Mucosa of gallbladder (tissue), 1 donor: ENCODE results near the gene GPR61. TPM values are rescaled to one million over a fixed set of nuclear protein-coding genes. Genes with fewer than 3 reads are reported as not detected.

Experiments used
- DNase-seq: peaks from one replicate; pipeline ENCODE4 v3.0.0-alpha.2; 2020; ENCODE audit warnings: low spot score
- total RNA-seq: library from RNA; stranded (reverse); gene quantifications from one replicate; pipeline ENCODE4 v1.2.1, GENCODE V29; 2021
- donor health status: DM: no; HTN: no; CAD: no.

Gene GPR61
- total RNA-seq, 1 donor from 2014 or later: 0.29 TPM

DNA sequence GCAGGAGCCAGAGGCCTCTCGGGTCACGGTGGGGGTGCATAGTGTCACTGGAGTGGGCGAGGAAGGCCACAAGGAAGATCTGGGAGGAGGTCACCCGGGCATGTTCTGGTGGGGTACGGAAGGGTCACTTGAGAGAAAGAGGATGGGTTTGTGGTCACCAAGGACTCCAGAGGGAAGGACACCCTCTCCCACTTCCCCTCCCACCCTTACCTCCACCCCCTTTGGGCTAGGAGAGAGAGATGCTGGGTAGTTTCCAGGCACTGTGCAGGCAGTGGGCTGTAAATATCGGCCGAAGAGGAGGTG, 30.8 kb upstream of the GPR61 start:
- no peak for DNase-seq

DNA sequence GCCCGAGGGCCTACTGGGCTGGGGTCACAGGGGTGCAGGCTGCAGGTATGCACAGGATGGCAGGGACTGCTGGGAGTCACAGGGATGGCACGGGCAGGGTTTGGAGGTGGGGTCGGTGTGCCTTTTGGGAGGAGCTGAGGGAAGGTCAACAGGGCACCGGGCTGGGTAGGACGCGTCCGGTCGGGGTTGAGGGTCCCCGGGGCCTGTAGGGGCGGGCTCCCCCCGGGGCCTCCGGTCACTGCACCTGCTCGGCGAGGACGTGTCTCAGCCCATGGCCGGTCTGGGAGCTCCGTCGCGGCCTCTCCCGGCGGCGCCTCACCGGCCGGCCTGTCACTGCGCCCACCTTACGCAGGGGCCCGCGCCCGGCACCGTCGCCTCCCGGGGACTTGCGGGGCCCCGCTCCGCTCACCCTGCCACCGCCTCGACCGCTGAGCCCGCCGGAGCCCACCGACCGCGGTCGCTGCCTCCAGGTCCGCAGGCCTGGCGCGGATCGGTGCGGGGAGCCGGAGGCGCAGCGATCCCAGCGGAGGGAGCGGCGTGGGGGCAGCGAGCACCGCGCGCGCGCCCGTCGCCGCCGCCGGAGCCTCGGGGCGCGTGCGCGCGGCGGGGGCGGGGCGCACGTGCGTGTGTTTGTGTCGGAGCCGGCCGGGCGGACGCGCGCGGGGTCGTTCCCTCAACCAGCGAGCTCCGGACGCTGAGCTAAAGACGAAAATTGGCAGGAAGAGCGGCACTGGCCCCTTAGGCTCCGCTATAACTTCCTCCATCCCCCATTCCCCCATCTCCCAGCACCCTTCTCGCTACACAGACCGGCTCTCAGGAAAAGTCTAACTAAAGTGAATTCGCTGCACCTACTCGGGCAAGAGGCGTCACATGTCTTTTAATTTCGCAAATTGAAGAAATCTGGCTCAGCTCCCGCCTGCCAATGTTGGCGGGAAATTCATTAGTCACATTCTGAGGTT, 30.2 kb upstream of the GPR61 start, which contains the start of gene AMIGO1:
Gene AMIGO1 (minus strand): TSS at position 552 of the 959 bp plus-strand sequence. CDS start 815 bp downstream, outside the sequence.
- DNase-seq: peak; percentile 46

DNA sequence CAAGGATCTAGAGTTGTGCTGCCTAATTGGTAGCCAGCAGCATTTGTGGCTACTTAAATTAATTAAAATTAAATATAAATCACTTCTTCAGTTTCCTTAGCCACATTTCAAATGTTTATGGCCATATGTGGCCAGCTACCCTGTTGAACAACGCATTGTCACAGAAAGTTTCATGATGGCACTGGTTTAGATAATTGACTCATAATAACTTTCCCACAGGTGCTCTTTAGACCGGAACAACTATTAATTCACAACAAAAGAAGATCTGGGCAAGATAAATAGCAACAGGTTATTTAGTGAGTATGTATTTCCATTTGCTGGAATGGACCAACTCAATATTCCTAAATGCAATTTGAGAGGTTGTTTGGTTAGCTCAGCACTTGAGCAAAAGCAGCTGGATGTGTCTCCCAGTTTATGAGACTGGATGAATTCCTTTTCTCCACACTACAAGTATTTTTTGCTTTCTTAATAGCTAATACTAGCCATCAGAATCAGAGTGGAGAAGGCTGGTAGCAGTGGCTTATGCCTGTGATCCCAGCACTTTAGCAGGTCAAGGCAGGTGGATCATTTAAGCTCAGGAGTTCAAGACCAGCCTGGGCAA, 26.5 kb upstream of the GPR61 start:
- DNase-seq: no peak

DNA sequence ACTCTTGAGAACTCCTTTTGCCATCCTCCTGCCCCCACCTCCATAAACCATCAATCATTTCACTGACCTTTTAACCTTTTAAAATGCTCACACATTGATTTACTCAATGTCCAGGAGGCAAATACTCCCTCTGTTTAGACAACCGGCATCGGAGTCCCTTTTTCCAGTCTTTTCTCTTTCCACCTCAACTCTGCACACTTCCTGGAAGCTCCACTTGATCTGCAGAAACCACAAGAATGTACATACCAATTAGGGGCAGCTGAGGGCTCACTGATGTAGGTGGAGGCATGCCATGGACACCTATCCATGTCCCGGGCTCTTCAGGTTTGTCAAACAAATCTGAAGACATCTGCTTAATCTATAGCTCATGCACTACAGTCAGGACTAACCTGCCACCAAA, 24.8 kb upstream of the GPR61 start:
- DNase-seq: no peak

DNA sequence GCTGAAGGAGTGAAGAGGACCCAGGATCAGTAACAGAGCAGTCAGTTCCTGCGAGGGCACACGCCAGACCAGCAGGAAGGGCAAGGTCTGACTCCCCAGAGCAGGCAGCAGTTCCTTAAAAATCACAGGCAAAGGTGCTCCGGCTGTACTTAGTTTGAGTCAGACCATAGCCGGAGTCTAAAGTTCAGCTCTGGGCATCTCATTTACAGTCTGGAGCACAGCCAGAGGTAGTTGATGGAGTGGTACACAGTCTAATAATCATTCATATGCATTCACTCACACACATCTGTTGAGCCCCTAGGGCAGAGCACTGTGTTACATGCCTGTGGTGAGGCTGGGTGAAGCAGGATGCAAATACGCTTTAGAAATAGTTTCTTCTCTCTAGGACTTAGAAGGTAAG, 22.8 kb upstream of the GPR61 start:
- peak; percentile 62 for DNase-seq

DNA sequence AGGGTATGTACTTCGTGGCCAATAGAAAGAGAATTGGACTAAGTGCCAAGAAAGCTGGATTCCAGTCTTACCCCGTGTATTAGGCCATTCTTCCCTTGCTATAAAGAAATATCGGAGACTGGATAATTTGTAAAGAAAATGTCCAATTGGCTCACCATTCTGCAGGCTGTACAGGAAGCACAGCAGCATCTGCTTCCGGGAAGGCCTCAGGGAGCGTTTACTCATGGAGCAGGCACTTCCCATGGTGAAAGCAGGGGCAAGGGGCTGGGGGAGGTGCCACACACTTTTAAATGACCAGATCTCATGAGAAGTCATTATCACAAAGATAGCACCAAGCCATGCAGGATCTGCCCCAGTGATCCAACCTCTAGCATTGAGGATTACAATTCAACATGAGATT, 22.3 kb upstream of the GPR61 start:
- DNase-seq: no peak

DNA sequence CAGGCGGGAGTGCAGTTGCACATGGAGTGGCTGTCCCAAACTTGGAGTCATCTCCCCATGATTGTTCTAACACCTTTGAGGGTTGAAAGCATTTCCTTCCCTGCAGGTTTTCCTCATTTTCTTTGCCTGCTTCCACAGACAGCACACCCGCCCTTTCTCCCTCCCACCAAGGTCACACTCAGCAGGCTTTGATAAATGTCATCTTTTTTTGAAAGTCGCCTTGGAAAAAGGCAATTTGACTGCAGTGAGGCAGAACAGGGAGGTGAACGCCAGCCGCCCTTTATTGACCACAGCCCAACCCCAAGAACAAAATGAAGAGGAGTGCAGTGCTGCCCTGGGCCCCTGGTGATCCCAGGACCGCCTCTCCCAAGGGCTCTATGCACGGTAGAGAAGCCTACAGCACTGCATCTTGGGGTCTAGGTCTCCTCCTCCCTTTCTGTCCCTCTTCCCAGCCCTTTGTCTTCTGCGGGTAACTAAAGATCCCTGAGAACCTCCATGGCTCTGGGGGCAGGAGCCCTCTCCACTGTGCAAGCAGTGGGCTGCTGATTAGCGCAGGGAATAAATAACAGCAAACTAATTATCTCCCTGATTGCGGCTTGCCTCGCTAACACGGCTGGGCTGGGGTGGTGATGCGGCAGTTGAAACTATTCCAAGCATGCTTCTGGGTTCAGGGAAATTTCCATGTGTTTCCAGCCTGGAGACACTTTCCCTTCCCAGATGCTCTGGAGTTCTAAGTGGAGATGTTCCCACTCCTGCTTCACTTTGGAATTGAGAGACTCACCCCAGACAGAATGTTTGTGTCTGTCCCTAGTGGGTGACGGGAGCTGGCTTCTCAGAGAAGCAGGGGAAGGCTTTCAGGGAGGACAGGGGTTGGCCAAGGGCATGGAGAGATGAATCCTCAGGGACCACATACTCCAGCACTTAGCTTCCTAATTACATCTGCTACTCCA, 18.4 kb upstream of the GPR61 start:
- no peak for DNase-seq

DNA sequence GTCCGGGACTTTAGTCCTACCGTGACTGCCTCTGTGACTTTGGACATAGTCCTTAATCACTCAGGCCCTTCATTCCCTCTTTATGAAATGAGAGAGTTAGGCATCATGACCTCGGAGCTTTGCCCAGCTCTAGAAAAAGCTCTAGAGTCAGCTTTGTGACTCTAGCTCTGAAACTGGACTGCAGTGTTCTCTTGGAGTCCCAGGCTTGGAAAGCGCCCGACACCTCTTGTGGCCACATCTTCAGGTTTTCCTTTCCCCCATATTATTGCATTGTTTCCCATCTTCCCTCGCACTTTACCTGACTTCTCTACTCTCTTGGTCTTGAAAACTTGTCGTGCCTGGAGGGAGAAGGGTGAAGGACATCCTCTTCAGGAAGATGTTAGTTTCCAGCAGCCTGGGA, 17.6 kb upstream of the GPR61 start:
- DNase-seq: no peak

DNA sequence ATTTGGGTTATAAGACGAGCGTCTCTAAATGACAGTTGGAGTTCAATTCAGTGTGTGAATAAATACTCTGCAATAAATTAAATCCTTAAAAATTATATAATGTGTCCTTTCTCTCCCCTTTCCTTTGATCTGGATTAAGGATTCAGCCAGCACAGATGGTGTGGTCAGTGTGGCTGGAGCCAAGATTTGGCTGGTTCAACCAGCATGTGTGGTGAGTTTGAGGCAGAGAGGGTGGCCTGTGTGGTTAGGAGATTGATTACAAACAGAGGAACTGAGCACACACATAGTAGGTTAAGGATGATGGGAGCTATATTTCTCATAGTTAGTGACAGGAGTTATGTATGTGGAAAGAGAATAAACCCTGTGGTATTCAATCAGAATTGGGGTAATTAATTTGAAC, 16.0 kb upstream of the GPR61 start:
- no peak for DNase-seq

DNA sequence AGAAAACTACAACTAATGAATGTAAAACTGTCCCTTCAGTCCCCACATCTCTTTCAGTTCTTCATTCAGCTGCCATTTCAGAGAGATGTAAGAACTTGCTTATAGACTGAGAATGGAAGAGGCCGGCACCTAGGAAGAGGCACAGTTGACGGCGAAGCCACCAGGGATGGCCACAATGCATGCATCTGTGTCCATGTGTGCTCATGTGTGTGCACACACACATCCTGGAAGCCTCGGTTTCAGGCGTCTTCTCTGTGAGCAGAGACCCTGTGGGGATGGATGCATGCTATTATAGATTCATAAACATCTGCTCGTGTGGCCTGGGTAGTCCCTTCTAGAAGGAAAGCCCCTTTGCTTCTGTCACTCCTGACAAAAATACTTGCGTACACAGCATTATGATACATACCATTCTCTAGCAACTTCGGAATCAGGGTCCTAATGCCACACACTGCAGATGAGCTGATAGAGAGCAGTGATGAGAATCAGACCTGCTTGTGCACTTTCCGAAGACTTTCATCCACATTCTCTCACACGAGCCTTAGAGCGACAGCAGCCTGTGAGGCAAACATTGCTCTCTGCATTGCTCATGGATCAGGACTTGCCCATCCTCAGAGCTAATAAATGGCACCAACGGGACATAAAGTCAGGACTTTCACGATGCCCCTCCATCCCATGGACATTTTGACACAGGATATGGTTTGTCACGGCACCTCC, 12.4 kb upstream of the GPR61 start:
- DNase-seq: no peak

DNA sequence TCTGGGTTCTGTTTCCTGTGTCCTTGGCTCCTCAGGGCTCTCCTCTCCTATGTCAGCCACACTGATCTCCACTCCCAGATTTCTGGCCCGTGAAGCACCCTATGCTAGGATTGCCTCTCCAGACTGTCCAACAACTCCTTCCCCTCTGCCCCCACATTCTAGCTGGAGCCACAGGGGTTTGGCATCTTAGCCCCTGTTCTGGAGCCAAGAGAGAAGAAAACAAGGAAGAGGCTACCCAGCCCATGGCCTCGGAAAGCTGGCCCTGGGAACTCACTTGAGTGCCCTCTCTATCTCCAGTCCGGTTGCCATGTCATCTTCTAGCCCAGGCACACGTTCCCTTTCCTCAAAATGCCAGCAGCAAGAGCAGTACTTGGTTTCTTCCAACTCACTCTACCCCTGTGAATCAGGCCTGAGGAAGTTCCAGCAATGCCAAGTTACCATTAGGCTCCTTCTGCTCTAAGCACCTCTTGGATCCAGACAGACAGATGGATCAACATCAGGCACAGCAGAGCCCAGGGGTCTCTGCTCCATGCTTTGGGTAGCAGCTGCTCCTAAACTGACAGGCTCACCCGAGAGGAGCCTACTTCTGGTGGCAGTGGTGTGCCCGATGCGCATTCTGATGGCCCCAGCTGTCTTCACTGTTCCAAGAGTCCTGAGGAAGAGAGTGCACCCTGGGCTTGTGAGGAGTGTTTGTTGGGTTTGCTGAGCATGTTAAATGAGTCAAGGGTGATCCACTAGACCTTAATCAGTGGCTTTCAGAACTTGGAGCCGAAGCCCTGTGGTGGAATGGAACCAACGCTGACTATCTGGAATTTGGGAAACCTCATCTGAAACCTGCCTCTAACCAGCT, 11.6 kb upstream of the GPR61 start:
- DNase-seq: no peak

DNA sequence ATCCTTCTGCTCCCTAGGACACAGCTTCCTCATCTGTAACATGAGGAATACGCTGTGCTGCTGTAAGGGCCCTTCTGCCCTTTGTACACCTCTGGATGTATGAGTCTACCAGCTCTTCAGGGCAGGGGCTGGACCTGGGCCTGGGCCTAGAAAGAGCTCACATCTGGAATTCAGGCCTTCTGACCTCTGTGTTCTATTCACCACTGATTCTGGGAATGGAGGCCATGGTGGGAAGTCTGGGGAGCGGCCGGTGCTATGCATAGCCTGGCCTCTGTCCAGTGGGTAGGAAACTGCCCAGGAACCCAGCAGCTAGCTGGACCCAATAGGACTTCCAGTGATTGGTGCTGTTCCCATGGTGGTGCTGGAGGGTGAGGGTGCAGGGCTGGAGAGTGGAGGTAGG, 11.0 kb upstream of the GPR61 start:
- no peak for DNase-seq

DNA sequence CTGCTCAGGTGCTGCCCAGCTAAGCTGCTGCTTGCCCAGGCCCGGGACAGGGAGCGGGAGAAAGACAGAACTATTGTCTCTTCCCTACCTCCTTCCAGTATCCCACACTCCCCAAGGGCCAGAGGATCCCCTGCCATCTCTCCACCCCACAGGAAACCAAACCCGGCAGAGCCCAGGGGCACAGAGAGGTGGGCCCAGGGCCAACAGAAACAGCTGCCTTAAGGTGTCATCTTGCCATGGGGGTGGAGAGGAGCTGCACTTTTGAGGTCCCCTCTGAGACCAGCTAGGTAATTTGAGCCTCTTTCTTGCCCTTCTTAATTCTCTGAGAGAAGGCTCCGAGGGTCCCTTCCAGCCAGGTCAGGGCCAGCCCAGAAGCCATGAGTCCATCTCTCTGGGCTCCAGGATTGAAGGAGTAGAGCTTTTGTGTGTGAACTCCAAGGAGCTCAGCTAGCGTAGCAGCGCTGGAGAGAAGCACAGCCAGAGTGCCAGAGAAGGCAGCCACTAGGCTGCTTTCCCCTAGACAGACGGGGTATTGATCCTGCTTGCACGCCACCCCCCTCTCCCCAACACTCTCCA, 9.7 kb upstream of the GPR61 start:
- DNase-seq: no peak

DNA sequence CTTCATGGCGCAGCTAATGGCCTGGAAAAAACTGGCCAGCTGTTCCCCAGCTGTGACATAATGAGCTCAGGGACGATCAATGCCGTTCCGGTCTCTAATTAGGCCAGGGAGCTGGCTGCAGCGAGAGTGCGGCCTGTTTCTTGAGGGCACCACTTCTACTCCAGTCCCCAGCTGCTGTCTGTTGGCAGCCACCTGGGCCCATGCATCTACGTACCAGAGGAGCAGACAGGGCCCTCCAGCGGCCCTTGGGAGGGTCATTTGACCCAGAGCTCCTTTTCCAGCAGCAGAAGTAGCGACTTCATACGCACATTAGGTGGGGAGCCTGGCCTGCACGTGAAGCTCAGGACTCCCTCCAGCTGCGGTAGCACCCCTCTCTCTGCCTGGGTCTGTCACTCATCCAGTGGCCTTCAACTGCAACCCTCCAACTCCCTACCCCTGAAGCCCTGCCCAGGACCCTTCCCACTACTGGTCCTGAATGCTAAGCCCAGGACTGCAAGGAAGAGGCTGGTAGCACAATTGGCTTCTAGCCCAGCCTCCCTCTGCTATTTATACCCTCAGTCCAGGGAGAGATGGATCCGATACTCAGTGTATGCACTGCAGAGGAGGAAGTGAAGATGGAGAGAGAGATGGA, 9.1 kb upstream of the GPR61 start:
- DNase-seq: no peak

DNA sequence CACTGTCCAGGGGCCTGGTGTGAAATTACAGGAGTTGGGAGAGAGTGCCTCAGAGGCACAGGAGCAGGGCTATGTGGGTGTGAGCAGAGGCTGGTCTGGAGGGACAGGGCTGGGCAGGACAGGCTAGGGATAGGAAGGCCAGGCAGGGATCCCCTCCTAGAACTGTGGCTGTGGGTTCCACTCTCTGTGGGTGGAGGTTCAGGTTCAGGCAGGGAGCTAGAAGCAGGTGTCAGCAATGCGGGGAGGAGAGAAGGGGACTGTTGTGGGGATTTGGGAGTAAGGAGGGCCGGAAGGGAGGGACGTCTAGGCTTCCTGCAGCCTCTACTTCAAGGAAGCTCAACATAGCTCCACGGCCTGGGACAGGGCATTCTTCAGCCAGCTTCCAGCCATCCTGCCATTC, 8.3 kb upstream of the GPR61 start:
- no peak for DNase-seq

DNA sequence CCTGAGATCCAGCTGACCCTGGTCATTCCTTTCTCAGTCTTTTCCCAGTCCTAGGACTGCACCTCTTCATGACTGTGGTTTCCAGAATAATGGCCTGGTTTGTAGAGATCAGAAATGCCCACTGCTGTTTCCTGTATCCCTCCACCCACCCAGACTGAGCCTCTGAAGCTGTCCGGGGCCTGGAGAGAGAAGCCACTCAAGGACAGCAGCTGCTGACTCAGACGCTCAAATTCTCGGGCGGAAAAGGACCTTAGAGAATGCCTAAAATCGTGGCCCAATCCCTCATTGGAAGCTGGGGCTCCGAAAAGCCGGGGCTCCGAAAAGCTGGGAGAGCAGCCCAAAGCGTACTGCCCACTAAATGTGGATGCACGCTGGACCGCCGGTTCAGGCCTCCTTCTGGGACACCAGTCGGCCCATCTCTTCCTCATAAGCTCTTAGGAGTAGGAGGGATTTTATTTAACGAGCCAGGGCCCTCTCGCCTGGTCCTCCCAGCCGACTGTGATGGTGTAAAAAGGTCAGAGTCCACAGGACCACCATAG, 7.8 kb upstream of the GPR61 start:
- no peak for DNase-seq

DNA sequence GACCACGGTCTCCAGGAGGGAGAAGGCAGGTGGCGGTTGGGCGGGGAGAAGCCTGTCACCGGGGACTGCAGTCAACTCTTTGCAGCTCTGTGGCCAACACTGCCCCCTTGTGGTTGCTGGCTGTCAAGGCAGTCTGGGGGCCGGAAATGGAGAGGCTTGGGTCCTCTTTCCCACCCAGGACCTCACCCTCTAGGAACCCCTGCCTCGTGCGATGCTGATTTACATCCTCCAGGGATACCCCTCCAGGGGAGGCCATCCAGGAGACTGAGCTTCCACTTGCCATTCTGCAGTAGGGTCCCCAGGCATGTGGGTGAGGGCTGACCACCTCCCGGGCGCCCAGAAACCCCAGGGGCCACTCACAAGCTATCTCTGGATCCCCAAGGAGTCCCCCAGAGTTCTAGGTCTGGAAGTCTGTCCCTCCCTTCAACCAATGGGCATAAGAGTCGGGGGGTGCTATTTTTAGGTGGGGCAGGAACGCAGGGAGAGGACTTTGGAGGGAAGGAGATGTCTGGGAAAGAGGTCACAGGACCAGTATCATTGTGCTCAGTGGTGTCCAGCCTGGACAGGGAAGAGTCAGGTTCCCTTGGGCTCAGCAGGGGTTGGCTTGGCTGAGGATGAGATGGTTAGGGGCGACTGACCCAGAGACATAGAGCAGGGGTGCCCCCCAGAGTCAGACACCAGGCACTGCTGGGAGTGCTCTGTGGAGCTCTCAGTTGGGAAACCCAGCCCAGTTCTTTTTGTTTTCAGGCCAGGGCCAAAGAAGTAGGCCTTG, 7.1 kb upstream of the GPR61 start:
- DNase-seq: peak; percentile 85

DNA sequence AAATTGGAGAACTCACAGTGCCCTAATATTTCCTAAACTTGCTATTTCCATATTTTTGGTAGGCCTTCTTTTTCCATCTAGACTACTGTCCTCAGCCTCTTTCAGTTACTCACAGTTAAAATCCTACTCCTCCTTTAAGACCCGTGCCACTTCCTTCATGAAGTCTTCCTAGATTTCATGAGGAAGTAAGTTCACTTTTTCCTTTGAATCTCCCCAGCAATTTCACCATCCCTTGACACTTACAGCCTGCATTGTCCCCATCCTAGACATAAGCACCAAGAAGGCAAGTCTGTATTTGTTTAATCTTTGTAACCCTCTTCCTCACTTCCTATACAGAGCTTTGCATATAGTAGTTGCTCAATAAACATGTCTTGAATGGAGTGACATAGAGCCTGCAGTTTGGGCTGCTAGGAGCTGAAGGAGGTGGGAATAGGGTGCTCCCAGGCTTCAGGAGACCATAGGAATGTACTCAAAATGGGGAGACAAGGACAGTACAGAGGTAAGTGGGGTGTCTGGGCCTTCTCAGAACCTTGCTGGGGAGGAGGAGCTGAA, 5.3 kb upstream of the GPR61 start:
- DNase-seq: no peak
